Psoas muscle (tissue), 8 donors: ENCODE measurements around the gene CHD3. TPM values are rescaled to one million over a fixed set of nuclear protein-coding genes. Genes with fewer than 3 reads are reported as not detected.

Source experiments
- ATAC-seq, 4 donors: fragments of 200-7000 bp; cut with Tn5 transposase; one replicate each; pipeline ENCODE4 v1.9.1; 2020; ENCODE audit warnings: moderate library complexity in 3 of 4, mild to moderate bottlenecking in 2 of 4
- DNase-seq, 2 donors: peaks; one replicate each; pipeline ENCODE4 v3.0.0-alpha.2; 2020
- H3K27ac ChIP-seq: fragments of 200-600 bp; one replicate; pipeline ENCODE4 v1.8.0; 2022
- H3K27me3 ChIP-seq, 3 donors: fragments of 200-600 bp in 1 of 3; one replicate each; pipeline versions ENCODE4 v1.6.1 to v1.8.0; 2013 to 2022; ENCODE audit warnings: low read length in 2 of 3, mild to moderate bottlenecking in 2 of 3, moderate library complexity in 1 of 3; ENCODE audit not compliant: insufficient read depth in 3 of 3
- H3K36me3 ChIP-seq, 2 donors: fragments of 200-600 bp in 1 of 2; one replicate each; pipeline versions ENCODE4 v1.6.1 to v1.8.0; 2013 to 2022; ENCODE audit warnings: low read depth in 1 of 2, mild to moderate bottlenecking in 1 of 2, moderate library complexity in 1 of 2; ENCODE audit not compliant: insufficient read depth in 1 of 2
- H3K4me1 ChIP-seq: fragments of 200-600 bp; one replicate; pipeline ENCODE4 v1.8.0; 2022
- H3K4me3 ChIP-seq: fragments of 200-600 bp; one replicate; pipeline ENCODE4 v1.8.0; 2022; ENCODE audit warnings: mild to moderate bottlenecking
- H3K9me3 ChIP-seq: fragments of 200-600 bp; one replicate; pipeline ENCODE4 v1.8.0; 2022
- WGBS, 3 donors: extraction: QIAGEN DNeasy Blood & Tissue Kit; methylation state at CpG; one replicate each; pipeline versions ENCODE4 v1.1.6 to v1.1.7; 2013; 5-methylcytosine and 5-hydroxymethylcytosine counted together
- intact Hi-C, 2 donors: fragments of 100-400 bp; cut with DNase I; formaldehyde crosslinking; loops; one replicate each; pipeline versions ENCODE4 v1.11.0 to v1.14.2; 2022
- polyA plus RNA-seq, 3 donors: library from polyadenylated mRNA; stranded (reverse); fragments of 200-250 nt; gene quantifications; one replicate each; pipeline ENCODE4 v1.2.3, GENCODE V29; 2013
- total RNA-seq, 4 donors: library from RNA; stranded (reverse); fragmentation: NEBNext Ultra II Directional in 2 of 4; extraction: Animal tissue kit (Norgen Biotek cat#: 25700) in 2 of 4; gene quantifications; one replicate each; pipeline versions ENCODE4 v1.2.1 to v1.2.4, GENCODE V29; 2021 to 2023
- TF ChIP-seq, protein P1 (sequence below): fragments of 200-600 bp; IDR thresholded peaks from one replicate; pipeline ENCODE4 v1.8.0; 2022; ENCODE audit warnings: antibody characterized with exemption
- donor health status: healthy with polysubstance abuse.
- donor health status: DM: no; HTN: no; CAD: no; lungs with moderate emphysema.
- donor health status: Bipolar disorder and iron deficiency.
- donor health status: healthy.
- donor health status: DM: yes; HTN: yes; CAD: no.
- donor health status: DM: no; HTN: no; CAD: no.
- donor health status: DM: no; HTN: no; CAD: no.
- donor health status: DM: yes; HTN: yes; CAD: no.

Gene CHD3
- total and polyA plus RNA-seq, 7 donors = 3.3 to 13.1 (median 6.9) TPM

DNA sequence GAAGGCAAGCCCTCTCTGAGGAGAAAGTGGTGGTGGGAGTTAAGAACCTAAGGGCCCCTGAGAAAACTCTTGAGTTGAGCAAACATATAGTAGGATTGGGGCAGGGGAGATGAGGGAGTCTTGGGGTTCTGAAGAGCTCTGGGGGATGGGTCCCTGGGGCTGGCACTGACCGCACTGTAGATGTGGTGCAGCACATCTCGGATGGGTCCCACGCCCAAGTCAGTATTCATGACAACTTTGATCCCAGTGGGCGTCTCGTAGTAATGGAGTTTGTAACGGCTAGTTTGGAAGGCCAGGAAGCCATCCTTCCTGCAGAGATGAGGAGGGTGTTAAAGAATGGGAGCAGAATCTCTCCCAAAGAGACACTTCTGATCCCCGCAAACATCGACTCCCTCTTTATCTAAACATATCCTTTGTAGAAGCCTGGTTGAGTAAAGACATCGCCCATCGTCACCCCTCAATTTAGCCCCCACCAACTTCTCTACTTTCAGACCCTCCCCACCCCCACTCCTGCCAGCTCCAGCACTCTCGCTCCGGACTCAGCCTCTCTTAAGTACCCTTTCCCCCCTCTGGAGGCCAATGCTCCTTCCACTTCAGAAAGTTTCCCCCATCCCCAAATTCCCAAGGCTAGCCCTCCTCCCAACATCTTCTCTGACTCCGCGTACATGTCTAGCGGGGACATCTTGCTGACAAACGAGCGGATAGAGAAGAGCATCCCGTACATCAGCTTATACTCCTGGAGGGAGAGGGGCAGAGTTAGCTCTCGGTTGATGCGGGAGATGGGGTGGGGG, 42.4 kb downstream of the CHD3 start:
- peaks cover 0 to 16% of the 10 kb centered on the region in 2 donors for H3K36me3 ChIP-seq
- no peak for DNase-seq
- 40 to 46% (median 45%) methylated on average over 20 of the region's 20 CpGs for WGBS, 3 donors
- ATAC-seq = no peak
- intact Hi-C loops = no loop called here
- peaks cover 15% of the 10 kb centered on the region for H3K4me1 ChIP-seq
- no peaks in the 10 kb centered on the region for H3K27me3 ChIP-seq
- no peaks in the 10 kb centered on the region for H3K9me3 ChIP-seq
- TF ChIP-seq, protein P1, sequence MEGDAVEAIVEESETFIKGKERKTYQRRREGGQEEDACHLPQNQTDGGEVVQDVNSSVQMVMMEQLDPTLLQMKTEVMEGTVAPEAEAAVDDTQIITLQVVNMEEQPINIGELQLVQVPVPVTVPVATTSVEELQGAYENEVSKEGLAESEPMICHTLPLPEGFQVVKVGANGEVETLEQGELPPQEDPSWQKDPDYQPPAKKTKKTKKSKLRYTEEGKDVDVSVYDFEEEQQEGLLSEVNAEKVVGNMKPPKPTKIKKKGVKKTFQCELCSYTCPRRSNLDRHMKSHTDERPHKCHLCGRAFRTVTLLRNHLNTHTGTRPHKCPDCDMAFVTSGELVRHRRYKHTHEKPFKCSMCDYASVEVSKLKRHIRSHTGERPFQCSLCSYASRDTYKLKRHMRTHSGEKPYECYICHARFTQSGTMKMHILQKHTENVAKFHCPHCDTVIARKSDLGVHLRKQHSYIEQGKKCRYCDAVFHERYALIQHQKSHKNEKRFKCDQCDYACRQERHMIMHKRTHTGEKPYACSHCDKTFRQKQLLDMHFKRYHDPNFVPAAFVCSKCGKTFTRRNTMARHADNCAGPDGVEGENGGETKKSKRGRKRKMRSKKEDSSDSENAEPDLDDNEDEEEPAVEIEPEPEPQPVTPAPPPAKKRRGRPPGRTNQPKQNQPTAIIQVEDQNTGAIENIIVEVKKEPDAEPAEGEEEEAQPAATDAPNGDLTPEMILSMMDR = no peak
- H3K27ac ChIP-seq = peak overlapping the region; percentile 79
- H3K4me3 ChIP-seq = peak overlapping the region; percentile 72

DNA sequence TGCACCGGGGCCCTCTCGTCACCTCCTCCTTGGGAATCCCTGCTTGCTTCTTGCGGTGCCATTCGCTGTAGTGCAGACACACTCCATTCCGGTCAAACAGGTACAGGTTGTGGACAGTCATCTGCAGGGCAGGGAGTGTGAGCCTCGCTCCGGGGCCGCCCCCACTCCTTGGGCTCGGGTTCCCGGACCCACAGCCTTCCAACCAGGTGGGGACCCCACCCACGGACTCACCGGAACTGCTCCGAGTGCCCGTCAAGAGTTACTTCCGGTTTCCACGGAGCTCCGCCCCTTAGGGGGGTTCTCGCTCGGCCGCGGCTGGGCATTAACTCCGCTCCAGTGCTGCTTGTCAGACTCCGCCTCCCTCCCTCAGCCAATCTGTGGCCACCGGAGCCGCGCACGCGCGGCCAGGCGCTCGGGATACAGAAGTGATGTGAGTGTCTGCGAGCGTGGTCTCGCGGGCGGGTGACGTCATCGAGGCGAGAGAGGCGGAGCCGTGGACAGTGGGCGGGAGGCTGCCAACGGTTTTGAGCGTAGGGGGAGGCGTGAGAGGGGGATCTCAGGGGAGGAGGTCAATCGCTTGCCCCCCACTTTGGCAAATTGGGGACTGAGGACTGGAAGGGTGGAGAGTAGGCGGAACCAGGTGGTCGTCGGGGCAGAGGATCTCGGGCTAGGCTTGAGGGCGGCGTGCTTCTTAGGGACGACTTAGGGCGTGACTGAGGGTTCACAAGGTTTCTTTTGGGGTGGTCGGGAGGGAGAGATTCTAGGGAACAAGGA, 43.3 kb downstream of the CHD3 start, which contains the start of the genes CNTROB and TRAPPC1:
TSS of gene CNTROB (plus strand) at position 498 of the 774 bp plus-strand sequence. CDS start 874 bp downstream, outside the sequence.
TSS of gene TRAPPC1 (minus strand) at position 238 of the 774 bp plus-strand sequence. CDS start at position 121, 117 bp downstream.
- Histone ChIP-seq H3K27ac (peak within 1 kb of the TSS; percentile 79), H3K36me3 (peaks cover 0 to 25% of the 10 kb centered on the region in 2 donors), H3K4me3 (peak within 1 kb of the TSS; percentile 72), H3K27me3 (no peaks in the 10 kb centered on the region), H3K4me1 (peaks cover 15% of the 10 kb centered on the region), H3K9me3 (no peaks in the 10 kb centered on the region)
- WGBS, 3 donors = 0% methylated on average over 55 of the region's 55 CpGs
- DNase-seq = peak; percentile 99 to 100
- ATAC-seq = peak; percentile 99 to 100 (median 99)
- intact Hi-C loops = no loop called here
- TF ChIP-seq, protein P1 = no peak

DNA sequence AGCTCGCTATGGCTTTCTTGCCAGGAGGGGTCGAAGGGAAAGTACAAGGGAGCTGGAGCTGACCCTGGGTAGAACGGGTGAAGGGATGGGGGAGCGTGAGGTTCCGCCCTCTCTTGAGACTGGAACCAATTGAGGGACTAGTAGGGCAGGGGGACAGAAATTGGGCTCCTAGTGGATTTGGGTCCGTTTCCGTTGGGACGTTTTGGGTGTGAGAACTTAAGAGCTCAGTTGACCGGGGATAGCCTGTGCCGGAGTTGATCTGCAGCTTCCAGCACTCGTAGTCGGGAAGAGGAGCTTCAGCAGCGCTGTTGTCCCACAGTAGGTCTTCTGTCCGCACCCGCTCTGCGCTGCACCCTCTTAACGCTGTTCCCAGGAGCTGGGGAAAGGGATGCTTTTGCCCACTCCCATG, 43.9 kb downstream of the CHD3 start:
- peak; percentile 15 to 48 (median 28) for ATAC-seq
- H3K4me3 ChIP-seq = peak overlapping the region; percentile 72
- no peaks in the 10 kb centered on the region for H3K27me3 ChIP-seq
- intact Hi-C loops = no loop called here
- peaks cover 0 to 31% of the 10 kb centered on the region in 2 donors for H3K36me3 ChIP-seq
- DNase-seq = peak in 1 of 2 donors; percentile 19
- H3K27ac ChIP-seq = peak overlapping the region; percentile 79
- peaks cover 15% of the 10 kb centered on the region for H3K4me1 ChIP-seq
- no peaks in the 10 kb centered on the region for H3K9me3 ChIP-seq
- TF ChIP-seq, protein P1 = no peak
- WGBS, 3 donors = 0 to 1% (median 0%) methylated on average over 17 of the region's 17 CpGs

DNA sequence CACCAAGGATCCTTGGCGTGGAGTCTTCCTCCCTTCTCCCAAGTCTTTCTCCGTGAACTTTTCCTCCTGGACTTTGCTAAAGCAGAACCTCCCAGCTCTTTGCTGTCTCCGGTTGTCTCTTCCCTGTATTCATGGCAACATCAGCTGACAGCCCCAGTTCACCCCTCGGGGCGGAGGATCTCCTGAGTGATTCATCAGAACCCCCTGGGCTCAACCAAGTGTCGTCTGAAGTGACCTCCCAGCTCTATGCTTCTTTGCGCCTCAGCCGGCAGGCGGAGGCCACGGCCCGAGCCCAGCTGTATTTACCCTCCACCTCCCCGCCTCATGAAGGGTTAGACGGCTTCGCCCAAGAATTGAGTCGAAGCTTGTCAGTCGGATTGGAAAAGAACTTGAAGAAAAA, 44.4 kb downstream of the CHD3 start:
- DNase-seq = peak in 1 of 2 donors; percentile 31
- TF ChIP-seq, protein P1 = no peak

More for the DNA sequence above, 44.4 kb downstream of the CHD3 start:
- peak overlapping the region; percentile 72 for H3K4me3 ChIP-seq
- intact Hi-C loops = no loop called here
- H3K9me3 ChIP-seq = no peaks in the 10 kb centered on the region
- H3K36me3 ChIP-seq = peaks cover 0 to 34% of the 10 kb centered on the region in 2 donors
- ATAC-seq = no peak
- peaks cover 15% of the 10 kb centered on the region for H3K4me1 ChIP-seq
- no peaks in the 10 kb centered on the region for H3K27me3 ChIP-seq
- 12 to 16% (median 14%) methylated on average over 16 of the region's 16 CpGs for WGBS, 3 donors
- H3K27ac ChIP-seq = no peak overlapping the region
